Gastrocnemius medialis (tissue), 4 donors: ENCODE results near the gene CHCHD3.

Experiments used
- POLR2A ChIP-seq, 2 donors: fragments of 450-650 bp; IDR thresholded peaks; one replicate each; pipeline ENCODE4 v1.6.1; 2017; ENCODE audit warnings: antibody characterized with exemption in 2 of 2, mild to moderate bottlenecking in 2 of 2, moderate library complexity in 2 of 2
- TF ChIP-seq, protein P1 (sequence below), 5 experiments: fragments of 450-650 bp in 3 of 5; fragments of 200-600 bp in 2 of 5; sonication (generic) in 2 of 5; IDR thresholded peaks in 4 of 5; conservative IDR thresholded peaks in 1 of 5; 1 replicate in 4 of 5; 2 replicates in 1 of 5; pipeline ENCODE4 v1.5.1; 2016 to 2019; ENCODE audit warnings: antibody characterized with exemption in 5 of 5, mild to moderate bottlenecking in 3 of 5, moderate library complexity in 3 of 5

DNA sequence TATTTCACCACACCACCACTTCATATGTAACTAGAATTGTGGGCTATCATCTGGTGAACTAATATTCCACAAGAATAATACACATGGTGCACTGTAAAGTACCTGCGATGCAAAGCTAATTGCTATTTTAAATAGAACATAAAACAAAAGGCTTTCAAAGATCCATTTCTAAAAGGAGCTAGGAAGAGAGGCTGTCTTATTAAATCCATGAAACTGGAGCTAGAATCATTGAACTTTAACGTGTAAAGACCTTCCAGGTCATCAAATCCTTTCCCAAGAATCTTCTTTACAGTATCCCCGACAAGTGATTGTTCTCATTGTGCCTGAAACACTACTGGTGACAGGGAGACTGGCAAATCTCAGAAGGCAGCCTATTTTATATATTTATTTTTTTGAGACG lies 224.9 kb downstream of the CHCHD3 start:
- TF ChIP-seq, protein P1, sequence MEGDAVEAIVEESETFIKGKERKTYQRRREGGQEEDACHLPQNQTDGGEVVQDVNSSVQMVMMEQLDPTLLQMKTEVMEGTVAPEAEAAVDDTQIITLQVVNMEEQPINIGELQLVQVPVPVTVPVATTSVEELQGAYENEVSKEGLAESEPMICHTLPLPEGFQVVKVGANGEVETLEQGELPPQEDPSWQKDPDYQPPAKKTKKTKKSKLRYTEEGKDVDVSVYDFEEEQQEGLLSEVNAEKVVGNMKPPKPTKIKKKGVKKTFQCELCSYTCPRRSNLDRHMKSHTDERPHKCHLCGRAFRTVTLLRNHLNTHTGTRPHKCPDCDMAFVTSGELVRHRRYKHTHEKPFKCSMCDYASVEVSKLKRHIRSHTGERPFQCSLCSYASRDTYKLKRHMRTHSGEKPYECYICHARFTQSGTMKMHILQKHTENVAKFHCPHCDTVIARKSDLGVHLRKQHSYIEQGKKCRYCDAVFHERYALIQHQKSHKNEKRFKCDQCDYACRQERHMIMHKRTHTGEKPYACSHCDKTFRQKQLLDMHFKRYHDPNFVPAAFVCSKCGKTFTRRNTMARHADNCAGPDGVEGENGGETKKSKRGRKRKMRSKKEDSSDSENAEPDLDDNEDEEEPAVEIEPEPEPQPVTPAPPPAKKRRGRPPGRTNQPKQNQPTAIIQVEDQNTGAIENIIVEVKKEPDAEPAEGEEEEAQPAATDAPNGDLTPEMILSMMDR (IDR thresholded peaks at IDR 0.05 in 4 of 5, conservative IDR thresholded peaks at IDR 0.05 in 1 of 5), result no peak
- TF ChIP-seq POLR2A (IDR thresholded peaks at IDR 0.05), result no peak
